ENCODE measurements around the gene EIF1B.
A peak's percentile ranks its signal among the peaks of the same experiment; 100 is the strongest.

EIF1B gene

DNA sequence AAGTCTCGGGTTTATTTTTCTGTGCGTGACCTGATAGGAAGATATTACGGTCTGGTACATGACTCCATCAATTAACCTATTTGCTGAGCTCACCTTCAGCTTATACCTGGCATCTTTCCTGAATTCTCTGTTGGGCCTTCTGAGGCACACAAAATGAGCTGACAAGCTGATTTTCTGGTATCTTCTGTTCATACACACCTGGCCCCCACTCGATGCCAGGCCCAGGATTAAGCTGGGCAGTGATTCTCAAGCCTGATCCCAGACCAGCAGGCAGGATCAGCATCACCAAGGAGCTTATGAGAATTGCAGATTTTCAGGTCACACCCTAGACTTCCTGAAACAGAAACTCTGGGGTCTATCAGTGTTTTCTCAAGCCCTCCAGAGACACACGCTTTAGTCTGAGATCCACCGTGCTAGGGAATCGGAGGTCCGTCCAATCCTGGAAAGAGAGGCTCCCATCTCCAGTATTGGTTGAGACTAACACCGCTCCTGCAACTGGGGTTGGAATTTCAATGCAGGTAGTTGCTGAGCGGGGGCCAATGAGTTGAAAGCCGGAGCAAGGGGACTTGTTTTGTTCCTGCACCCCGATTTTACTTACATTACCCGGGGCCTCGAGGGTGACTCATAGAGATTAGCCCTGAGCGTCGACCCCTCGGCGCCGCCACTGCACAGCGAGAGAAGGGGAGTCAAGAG, 636 bp upstream of the EIF1B start:
- DNase-seq (ENCODE audit: low spot score) = peak; percentile 9

DNA sequence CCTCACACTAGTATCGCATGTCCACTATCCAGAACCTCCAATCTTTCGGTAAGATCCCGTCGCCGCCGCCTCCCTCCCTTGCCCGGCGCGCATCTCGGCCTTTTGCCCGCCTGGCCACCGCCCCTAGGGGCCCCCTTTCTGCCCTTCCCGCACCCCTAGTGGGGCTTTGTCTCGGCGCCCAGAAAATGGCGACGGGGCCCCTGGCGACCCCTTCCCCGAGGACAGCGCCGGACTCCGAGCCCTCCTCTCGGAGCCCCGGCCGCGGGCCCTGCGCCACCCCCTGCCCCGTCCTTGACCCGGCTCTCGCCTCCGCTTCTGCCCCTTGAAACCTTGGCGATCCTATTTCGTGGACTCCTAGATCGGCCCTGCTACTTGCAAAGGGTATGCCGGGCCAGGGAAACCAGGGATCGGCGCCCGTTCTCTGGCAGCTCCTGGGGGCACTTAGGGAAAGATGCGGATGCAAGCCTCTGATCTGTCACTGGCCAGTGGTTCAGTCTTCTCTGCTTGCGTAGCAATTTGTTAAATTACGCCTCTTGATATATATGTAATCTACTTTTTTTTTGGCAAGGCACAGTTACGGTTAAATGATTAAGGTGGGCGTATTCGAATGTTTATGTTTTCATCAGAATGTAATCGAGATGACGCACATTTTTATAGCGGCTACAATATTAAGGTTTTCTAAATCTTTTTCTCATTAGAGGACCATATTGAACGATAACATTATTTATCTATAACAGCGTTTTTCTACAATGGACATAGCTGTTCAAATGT, 603 bp downstream of the EIF1B start:
- DNase-seq (ENCODE audit: low spot score) = peak; percentile 72

DNA sequence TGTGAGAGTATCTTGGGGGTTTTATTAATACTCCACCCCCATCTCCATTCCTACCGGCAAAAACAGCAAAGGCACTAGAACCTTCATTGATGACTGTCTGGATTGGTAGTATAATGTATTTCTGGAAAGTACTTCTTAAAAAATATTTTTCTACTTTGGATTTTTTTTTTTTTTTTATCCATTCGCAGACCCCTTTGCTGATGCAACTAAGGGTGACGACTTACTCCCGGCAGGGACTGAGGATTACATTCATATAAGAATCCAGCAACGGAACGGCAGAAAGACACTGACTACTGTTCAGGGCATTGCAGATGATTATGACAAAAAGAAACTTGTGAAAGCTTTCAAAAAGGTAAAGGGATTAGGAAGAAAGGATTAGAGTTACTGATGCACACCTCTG, 1.2 kb downstream of the EIF1B start:
- DNase-seq (ENCODE audit: low spot score) = peak; percentile 60

DNA sequence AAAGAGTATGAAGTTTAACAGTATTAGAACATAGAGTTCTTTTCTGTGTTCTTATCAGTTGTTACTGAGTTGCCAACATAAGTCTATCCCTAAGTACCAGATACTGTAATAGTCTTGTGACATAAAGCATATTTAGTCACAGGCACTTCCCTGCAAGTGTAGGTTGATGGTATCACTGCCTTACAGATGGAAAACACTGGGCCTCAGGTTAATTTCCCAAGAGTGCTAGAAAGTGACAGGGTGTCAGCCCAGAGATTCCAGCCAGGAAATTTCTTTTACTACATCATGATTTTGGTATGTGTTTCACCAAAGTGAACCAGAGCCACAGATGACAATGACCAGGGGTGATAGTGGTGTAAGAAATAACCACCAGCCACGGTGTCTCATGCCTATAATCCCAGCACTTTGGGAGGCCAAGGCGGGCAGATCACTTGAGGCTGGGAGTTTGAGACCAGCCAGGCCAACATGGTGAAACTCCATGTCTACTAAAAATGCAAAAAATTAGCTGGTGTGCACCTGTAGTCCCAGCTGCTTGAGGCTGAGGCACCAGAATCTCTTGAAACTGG, 3.2 kb downstream of the EIF1B start:
- peak; percentile 58 for DNase-seq (ENCODE audit: low spot score)

DNA sequence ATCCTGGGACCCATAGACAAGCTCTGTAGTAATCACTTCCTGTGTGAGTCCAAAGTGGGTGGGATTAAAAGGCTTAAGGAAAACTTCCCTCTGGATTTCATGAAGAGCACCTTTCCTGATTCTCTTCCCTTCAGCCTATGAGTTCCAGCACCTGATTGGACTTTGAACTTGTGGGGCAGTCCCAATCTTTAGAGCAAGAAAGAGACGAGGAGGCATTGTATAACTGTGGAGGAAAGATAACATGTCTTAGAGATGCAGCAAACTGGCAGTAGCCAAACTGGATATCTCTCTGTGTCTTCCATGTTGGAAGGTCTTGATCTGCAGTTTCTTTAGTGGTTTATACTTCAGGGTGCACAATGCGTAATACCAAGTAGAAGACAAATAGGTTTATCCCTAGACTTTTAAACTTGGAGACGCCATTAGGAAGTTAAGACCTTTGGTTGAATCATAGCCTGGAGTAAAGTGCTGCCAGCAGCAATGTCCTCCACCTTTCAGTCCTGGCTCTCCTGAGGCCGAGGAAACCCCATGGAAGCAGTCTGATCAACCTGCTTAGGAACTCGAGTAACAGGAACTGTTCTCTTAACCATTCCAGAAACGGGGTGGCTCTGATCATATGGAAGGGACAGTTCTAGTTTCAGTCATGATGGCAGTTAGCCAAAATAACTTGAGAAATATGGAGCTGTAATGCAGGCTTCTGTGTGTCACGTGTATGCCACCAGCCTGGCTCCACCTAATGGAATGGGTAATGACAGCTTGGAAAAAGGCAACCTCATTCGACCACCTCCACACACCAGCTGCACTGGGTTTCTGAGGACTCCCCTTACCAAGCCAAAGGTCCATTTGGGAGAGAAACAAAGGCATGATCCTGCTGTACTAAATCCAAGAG, 4.7 kb downstream of the EIF1B start:
- peak; percentile 68 for DNase-seq (ENCODE audit: low spot score)

DNA sequence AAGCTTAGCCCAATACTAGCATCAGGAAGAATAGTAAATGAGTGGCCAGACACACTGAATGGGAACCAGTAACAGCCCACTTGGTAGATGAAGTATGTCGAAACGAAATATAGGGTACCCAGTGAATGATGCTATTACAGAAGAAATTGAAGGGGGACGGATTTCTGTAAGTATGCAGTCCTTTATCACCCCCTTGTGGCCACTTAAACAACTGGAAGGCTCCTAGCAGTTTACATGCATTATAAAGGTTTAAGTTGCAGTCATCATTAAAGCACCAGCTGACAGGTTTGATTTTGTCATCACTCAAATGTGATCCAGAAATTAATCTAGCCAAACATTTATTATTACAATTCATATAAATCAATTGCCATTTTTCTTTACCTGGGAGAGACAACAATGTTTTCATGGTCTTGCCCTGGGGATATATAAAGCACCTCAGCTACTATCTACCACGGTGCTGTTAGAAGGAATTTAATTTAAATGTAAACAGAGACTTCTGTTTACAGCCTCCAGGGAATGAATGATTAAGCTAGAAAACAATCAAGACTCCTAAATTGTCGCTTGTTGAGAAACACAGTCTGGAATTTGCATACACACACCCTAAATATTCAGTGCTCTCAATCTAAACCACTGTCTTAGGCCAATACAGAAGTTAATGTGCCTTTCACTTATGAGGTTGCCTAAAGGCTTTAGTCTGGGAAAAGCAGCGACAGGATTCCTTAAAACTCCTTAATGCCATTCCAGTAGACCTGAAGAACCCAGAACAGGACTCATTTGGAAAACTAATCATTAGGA, 7.8 kb downstream of the EIF1B start:
- DNase-seq (ENCODE audit: low spot score) = peak; percentile 78

DNA sequence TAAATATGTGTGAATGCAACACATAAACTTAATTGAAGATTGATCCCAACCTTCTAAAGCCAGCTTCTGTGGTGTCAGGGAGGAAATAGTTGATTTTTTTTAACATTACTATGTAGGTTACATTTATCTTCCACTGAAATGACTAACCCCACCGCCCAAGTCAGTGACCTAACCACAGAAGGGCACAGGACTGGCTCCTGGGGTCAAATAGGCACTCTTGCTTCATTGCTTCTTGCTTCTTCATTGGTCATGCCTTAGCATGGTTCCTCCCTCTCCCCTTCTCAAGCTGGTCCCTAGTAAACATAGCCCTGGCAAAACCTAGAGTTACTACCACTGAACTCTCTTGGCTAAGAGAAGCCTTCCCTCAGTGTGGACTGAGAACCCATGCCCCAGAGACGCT, 12.3 kb downstream of the EIF1B start:
- DNase-seq (ENCODE audit: low spot score) = no peak

DNA sequence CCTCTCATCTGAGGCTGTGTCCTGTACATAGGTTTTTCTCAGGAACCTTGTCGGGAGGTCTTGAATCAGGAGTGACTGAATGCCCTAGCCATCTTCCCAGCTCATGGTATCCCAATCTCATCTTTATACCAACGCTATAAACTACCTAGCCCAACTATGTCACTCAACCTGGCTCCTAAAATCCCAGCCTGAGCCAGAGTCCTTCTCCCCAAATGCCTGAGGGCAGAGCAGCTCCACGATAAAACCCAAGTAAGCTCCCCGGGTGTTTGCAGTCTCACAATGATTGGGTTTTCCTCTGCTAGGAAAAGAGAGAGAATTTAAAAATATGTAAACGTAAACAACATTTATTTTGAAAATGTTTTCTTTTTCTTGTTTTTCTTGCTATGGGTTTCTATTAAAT, 14.4 kb downstream of the EIF1B start:
- no peak for DNase-seq (ENCODE audit: low spot score)

DNA sequence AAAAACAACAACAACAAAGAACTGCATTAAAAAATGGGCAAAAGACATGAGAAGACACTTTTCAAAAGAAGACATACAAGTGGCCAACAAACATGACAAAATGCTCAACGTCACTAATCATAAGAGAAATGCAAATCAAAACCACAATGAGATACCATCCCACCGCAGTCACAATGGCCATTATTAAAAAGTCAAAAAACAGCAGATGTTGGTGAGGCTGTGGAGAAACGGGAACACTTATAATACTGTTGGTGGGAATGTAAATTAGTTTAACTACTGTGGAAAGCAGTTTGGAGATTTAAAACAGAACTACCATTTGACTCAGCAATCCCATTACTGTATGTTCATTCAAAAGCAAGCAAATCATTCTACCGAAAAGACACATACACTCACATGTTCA, 15.1 kb downstream of the EIF1B start:
- no peak for DNase-seq (ENCODE audit: low spot score)

DNA sequence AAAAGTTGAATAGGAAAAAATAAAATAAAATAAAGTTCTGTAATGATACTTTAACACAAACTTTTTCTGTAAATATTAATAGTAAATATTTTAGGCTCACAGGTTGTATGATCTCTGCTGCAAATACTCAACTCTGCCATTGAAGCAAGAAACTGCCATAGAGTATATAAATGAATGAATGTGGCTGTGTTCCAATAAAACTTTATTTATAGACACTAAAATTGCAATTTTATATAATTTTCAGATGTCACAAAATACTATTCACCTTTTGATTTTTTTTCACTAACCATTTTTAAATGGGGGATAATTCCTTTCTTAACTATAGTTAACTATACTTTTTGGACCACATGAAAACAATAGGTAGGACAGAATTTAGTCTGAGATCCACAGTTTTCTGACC, 16.0 kb downstream of the EIF1B start:
- no peak for DNase-seq (ENCODE audit: low spot score)

DNA sequence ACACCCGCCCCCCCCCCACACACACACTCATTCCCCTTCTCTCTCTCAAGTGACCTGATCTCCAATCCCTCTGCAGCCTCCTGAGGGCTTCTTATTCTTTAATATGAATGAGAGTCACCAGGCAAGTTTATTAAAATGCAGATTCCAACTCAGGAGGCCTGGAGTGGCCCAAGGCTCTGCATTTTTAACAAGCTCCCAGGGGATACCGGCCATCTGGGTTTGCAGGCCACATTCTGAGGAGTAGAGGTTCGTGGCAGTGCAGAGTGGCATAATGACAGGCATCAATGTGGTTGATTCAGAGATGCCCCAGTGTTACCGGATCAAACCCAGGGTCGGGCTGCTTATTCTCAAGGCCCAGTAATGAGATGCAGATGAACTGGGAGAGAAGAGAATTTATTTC, 18.9 kb downstream of the EIF1B start:
- DNase-seq (ENCODE audit: low spot score) = no peak

DNA sequence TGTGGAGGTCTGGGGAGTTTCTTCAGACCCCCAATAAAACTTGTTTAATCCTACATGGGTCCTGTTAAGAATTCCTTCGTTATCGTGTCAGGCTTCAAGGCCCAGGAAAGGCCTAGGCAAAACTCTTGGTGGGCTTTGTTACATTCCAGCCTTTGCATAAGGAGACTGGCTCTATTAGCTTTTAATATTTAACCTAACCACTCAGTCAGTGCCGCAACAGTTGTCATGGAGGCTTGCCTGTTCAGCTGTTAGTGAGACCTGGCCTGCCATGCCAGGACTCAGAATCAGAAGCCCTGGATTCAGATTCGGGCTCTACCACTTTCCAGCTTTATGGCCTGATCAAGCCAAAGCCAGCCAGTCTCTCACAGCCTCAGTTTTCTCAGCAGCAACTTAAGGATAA, 19.6 kb downstream of the EIF1B start:
- DNase-seq (ENCODE audit: low spot score) = no peak

DNA sequence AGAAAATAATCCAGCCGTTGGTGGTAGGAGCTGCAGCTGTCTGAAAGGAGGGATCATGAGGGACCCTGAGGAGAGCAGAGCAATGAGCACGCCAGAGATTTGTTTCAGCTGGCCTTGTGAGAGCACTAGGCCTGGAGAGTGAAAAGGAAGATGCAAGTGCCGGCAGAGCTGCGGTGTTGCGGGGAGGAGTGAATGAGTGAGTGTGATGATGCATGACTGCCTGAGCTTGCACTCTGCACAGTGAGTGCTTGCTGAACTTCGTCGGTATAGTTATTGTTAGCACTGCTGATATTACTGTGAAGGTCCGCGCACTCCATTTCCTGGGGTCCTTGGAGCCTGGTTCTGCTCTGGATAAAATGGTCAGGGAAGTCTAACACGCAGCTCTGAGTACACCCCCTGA, 23.2 kb downstream of the EIF1B start:
- DNase-seq (ENCODE audit: low spot score) = no peak

DNA sequence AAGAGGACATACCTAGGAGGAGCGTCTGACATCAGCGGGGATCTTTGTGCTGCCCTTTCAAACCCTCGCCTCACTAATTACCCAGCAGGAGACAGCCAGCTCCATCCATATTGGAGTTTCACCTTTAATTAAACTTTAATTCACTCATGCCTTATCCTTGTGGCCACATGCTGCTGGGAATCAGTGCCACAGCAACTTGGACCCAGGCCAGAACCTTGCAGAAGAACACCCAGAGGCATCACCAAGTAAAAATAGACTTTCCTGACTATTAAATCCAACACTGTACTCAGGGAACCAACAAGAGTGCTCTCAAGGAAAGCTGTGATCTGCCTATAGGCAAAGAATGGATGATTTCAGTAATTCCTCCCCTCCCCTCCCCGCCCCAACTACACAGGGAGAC, 23.9 kb downstream of the EIF1B start:
- DNase-seq (ENCODE audit: low spot score) = no peak

DNA sequence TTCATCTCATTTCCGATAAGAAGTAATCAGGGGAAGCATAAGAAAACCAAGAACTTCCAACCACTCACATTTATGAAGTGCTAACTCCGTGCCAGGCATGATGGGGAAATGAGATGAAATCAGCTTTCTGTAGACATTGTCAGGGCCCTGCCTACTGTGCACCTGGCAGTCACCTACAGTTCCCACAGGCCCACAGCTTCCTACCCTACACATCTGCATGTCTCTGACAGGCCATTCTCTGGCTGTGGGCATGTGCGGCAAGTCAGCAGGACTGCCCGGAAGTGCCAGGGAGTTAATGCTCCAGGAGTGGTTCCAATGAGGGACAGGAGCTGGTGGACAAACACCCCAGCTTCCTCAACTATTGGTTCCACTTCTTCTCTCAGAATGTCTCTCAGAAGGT, 24.3 kb downstream of the EIF1B start:
- DNase-seq (ENCODE audit: low spot score) = no peak

DNA sequence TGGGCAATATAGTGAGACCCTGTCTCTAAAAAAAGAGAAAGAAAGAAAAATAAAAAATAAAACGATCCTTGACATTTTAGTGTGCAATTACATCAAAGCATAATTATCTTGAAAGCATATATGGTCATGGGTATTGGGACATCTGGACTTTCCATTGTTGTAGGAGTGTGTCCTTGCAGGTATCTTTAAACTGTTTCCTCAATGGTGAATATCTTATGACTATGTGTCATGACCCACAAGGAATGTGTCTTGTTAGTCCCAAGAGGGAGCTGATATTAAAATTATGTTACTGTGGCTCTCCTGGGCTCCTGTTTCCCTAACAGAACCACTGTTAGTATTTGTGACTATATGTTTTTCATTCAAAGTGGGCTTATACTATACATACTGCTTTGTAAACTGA, 26.6 kb downstream of the EIF1B start:
- DNase-seq (ENCODE audit: low spot score) = no peak

DNA sequence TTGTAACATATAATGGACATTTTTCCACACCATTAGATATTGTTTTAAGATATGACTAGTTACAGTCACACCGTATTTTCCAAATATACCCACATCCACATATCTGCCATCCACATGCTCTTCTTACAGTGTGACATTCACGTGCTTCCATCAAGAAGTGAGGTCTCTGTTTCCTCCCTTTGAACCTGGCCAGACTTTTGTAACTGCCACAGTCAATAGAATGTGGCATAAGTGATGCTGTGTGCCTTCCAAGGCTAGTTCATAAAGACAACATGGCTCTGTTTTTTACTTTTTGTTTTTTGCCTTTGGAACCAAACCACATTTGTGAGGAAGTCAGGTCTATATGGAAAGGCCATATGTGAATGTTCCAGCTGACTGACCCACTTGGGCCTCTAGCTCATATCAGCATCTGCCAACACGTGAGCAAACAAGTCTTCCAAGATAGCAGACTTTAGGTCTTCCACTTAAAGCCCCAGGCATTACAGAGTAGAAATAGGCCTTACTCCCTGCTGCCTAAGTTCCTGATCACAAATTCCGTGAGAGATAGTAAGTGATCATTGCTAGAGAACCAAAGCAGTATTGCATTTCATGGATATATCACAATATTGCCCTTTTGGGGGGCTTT, 27.1 kb downstream of the EIF1B start:
- no peak for DNase-seq (ENCODE audit: low spot score)

DNA sequence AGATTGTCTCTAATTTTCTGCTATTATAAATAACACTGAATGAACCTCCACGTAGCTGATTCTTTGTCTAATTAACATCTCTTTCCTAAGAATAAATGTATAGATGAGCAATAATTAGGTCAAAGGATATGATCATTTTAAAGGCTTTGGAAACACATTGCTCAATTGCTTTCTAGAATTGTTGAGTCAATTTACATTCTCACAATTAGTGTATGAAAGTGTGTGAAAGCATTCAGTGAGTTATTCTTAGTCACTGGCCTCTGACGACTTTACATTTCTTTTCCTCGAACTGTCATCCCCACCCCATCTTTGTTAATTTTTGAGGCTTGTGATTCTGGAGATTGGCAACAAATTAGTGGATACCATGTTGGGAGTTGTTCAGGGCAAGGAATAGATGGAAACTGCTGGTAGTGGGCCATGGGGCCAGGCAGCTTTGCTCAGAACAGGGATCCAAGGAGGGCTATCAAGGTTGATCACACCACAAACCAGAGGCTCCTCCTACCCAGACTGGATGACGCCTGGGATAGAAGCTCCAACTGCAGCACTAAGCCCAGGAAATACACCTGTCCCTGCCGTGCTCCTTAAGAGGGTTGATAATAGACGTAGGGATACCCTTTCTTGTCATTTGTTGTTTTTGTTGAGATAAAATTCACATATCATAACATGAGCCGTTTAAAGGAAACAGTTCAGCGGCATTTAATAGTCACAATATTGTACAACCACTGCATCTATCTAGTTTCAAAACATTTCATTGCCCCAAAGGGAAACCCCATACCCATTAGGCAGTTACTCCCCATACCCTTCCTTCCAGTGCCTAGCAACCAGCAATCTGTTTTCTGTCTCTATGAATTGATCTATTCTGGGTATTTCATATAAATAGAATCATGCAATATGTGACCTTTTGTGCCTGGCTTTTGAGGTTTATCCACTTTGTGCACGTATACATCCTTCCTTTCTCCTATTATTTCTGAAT, 27.9 kb downstream of the EIF1B start:
- no peak for DNase-seq (ENCODE audit: low spot score)

DNA sequence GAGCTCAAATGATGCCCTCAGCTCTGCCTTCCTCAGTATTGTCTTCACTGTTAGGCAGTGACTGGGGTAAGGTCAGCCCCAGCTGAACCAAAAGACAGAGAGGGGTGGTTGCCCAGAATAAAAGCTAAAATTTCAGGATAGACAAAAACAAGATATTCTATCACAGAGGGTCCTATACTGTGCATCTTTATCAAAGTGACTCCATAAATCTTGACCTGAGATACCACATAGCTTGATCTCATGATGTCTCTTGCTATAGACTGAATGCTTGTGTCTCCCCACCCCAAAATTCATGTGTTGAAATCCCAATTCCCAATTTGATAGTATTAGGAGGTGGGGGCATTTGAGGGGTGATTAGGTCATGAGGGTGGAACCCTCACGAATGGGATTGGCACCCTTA, 30.4 kb downstream of the EIF1B start:
- no peak for DNase-seq (ENCODE audit: low spot score)

DNA sequence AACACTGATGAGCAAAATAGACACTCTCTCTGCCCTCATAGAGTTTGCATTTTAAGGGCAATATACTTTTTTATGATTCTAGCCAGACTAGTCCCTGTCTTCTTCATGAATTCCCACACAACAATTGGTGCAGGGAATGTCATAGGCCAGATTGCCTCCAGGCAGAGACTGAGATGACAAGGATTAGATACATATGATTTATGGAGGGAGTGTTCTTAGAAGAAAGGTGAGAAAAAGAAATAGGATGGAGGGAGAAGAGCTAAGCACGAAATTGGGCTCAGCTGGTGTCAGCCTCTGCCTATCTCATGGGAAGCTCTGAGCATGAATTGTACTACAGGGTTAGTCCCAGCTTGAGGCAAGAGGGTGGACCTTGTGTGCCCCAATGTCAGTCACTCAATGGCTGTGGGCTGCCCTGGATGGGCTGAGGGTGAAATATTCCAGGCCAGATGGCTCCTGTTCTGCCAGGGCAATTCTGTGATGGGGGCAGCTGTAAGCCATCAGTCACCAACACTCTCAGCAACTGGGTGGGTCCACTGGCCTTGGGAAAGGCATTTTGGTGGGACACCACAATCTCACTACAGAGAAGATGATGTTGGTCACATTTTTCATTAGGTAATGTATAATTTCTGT, 31.1 kb downstream of the EIF1B start:
- no peak for DNase-seq (ENCODE audit: low spot score)

All from hematopoietic multipotent progenitor cell treated with erythropoietin and hydrocortisone succinate and interleukin-3 and kit ligand, for 17 days (in vitro differentiated cells).